KBM-7 (cell line): ENCODE data around the gene PDE10A.
"Not testable (repeated sequence)": the region's sequence is repeated elsewhere in the genome, so short reads cannot be mapped to it uniquely, and the experiment has no call there.

Experiments used
- DNase-seq: peaks from one replicate; pipeline ENCODE4 v3.0.0-alpha.2; 2015
- in situ Hi-C: fragments of 300-500 bp; cut with MboI; formaldehyde crosslinking; loops from 2 replicates; pipeline ENCODE4 v1.14.3; 2020; ENCODE audit warnings: low sequenced_read_pairs, low pct_unique_long_range_greater_than_20kb, mixed read lengths

The PDE10A gene

DNA sequence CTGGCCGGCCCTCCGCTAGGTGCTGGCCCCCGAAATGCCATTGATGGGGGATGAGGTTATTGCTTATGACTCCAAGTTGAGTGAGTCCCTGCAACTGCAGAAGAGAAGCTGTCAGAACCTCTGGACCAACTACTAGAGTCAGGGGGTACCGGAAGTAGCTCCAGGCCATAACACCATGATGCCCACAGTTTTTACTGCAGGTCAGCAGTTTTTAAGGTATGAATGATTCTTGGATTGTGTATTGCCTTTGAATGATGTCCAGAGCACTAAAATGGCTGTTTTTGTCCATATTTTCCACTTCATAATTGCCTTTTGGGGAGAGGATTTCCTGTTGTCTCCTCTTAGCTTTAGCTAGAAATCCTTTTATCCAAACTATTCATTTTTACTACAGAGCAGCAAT, 148.4 kb downstream of the PDE10A start:
- DNase-seq = no peak
- in situ Hi-C loops = no loop called here

DNA sequence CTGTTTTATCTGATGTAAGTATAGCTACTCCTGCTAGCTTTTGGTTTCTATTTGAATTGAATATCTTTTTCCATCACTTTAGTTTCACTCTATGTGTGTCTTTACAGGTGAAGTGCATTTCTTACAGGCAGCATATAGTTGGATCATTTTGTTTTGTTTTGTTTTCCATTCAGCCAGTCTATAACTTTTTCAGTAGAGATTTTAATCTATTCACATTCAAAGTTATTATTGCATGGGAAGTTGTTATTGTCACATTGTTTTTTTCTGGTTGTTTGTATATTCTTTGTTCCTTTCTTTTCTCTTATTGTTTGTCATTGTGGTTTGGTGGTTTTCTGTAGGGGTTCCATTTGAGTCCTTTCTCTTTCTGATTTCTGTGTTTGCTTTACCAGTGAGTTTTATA, 151.2 kb downstream of the PDE10A start:
- in situ Hi-C loops = no loop called here
- DNase-seq = no peak

DNA sequence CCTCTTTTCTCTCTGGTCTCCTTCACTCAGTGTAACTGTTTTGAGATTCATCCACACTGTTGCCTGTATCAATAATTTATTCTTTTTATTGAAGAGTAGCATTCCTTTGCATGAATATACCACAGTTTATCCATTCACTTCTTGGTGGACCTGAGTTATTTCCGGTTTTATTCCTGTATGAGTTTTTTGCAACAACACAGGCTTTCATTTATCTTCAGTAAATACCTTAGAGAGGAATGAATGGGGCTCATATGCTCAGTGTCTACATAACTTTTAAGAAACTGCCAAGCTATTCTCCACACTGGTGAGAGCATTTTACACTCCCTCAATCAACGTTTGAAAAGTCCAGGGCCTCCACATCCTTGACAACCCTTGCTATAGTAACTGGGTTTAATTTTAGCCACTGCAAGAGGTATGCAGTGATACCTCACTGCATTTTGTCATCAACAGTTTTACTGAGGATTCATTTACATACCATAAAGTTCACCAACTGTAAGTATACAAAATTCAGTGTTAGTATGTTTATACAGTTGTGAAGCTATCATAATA, 154.6 kb downstream of the PDE10A start:
- DNase-seq = no peak
- in situ Hi-C loops = no loop called here

DNA sequence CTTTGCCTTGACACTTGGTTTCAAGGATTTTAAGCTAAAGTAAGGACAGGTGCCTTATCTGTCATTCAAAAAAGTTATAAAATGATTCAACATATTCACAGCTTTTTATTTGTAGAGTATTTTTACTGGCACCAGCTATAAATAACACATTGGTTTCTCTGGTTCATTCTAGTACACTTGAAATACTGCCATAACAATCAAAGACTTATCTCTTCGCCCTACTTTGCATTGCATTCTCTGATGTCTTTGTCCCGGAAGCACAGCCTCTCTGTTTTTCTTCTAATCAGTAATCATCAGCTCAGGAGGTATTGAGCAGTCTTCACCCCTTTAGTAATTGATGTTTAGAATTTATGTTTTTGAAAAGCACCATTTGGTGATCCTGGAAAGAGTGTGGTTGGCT, 156.4 kb downstream of the PDE10A start:
- DNase-seq = no peak

DNA sequence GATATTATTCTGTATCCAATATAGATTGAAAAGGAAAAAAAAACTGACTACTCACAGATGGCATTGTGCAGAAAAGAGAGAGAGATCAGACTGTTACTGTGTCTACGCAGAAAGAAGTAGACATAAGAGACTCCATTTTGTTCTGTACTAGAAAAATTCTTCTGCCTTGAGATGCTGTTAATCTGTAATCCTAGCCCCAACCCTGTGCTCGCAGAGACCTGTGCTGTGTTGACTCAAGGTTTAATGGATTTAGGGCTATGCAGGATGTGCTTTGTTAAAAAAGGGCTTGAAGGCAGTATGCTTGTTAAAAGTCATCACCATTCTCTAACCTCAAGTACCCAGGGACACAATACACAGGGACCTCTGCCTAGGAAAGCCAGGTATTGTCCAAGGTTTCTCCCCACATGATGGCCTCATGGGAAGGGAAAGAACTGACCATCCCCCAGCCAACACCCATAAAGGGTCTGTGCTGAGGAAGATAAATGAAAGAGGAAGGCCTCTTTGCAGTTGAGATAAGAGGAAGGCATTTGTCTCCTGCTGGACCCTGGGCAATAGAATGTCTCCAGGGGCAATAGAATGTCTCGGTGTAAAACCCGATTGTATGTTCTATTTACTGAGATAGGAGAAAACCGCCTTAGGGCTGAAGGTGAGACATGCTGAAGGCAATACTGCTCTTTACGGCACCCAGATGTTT, 162.7 kb downstream of the PDE10A start:
- in situ Hi-C loops, DNase-seq: not testable (repeated sequence)

More for the DNA sequence above, 156.4 kb downstream of the PDE10A start:
- in situ Hi-C loops = no loop called here

DNA sequence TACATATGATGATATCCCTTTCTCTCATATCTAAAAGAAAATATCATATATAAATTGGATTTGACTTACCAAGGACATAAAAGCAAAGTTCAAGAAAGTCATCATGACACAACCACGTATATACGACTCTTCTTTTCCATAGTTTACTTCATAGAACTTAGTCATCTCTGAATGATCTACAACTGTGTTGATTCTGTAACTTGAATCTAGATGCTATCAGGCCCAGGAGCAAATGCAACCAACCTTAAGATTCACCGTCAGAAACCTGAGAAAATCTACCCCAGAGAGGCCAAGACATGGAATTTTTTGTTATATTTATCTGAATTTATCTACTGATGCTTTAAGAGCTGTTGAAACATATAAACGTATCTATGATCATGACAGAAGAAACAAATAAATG, 165.6 kb downstream of the PDE10A start:
- in situ Hi-C loops = no loop called here
- DNase-seq = no peak

DNA sequence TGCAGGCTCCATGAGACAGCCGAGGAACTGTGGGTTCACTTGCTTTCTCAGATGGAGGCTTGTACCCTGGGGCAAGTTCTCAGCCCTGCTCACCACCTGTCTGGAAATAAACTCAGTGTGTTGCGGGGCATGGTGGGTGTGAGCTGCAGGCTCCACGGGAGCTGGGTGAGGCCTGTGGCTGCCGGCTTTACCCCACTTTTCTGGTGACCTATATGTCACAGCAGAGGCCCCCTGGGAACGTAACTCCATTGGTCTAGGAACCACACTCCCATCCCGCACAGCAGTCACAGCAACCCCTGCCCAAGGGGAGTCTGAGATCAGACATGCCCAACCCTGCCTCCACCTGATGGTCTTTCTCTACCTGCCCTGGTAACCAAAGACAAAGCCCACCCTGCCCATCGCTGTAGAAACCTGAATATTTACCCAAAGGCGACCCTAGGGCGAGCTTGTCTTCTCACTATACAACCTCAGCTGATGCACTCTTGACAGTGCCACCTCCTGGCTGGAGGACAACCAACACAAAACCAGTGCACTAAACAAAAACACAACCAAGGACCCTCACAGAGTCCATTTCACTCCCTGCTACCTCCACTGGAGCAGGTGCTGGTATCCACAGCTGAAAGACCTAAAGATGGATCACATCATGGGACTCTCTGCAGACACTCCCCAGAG, 174.3 kb downstream of the PDE10A start:
- in situ Hi-C loops = no loop called here
- no peak for DNase-seq

DNA sequence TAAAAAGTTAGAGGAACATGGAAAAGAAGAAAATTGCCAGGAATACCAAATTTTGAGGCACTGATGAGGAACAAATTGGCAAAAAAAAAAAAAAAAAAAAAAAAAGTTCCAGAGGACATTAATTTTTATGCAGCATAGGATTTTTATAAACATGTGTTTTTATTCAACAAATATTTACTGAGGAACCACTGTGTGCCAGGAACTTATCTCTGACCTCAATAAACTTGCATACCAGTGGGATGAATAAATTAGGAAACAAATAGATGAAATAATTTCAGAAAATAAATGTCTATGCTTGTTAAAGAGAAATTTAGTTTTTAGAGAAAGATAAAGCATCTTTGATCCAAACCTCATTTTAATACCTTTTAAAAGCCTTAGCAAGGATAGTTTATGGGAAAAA, 175.1 kb downstream of the PDE10A start:
- no peak for DNase-seq
- in situ Hi-C loops = no loop called here

DNA sequence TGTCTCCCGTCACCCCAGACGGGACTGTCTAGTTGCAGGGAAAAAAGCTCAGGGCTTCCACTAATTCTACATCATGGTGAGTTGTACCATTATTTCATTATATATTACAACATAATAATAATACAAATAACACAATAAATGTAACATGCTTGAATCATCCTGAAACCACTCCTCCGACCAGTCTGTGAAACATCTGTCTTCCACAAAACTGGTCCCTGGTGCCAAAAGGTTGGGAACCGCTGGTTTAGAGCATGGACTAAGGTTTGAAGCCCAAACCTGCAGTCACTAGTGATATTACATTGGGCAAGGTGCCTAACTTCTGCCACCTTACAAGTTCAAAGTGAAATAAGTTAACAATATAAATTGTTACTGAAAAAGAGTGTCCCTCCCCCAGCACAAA, 175.7 kb downstream of the PDE10A start:
- DNase-seq = no peak
- in situ Hi-C loops = no loop called here

DNA sequence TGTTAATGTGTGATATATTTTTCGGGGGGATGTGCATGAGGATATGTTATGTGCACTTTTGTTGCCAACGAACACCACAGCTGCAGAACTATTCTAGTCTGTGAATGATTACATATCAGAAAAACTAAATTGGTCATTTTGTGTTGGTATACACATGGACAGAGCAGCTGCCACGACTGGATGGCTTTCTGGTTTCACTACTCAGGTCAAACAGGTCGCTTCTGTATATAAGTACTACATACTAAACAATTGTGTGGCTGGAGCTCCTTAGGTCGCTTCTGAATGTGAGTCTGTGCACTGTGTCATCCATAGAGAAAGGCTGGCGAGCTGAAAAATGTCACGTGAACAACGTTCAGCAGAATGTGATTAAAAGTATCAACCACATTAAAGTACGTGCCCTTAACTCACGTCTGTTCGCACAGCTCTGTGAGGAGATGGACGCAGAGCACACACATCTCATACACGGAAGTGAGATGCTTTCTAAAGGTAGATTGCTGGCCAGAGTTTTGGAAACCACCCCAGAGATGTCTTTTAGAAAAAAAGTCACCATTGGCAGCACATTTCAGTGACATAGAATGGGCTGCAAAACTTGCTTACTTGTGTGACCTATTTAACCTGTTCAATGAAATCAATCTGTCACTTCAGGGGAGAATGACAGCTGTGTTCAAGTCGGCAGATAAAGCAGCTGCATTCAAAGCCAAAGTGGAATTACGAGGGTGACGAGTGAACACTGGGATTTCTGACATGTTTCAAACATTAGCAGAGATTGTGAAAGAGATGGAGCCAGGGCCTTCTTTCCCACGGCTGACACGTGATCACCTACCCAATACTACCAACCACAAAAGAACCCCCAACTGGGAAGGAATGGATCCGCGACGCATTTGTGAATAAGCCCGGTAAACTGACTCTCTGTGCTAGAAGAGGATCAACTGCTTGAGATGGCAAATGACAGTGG, 176.6 kb downstream of the PDE10A start:
- in situ Hi-C loops = no loop called here
- DNase-seq = no peak

DNA sequence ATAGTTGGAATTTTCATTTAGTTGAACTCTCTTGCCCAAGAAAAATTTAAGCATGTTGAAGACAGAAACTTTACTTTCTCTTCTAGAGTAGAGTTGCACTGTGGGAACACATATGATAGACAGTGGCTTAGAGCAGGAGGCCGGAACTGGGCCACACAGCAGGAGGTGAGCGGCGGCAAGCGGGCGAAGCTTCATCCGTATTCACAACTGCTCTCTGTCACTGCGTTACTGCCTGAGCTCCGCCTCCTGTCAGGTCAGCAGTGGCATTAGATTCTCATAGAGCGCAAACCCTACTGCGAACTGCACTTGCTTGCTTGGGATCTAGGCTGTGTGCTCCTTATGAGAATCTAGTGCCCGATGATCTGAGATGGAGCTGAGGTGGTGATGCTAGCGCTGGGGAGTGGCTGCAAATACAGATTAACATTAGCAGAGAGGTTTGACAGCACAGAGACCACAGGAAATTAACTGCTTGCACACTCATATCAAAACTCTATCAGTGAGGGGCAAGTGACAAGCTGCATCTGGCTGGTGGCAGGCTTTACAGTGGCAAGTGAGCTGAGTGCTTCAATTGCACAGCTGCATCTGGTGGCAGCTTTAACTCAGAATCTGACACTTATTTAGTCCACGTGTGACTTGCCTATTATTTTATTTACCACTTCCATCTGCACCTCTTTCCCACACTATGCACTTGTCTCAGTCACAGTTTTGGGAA, 178.7 kb downstream of the PDE10A start:
- in situ Hi-C loops = no loop called here

DNA sequence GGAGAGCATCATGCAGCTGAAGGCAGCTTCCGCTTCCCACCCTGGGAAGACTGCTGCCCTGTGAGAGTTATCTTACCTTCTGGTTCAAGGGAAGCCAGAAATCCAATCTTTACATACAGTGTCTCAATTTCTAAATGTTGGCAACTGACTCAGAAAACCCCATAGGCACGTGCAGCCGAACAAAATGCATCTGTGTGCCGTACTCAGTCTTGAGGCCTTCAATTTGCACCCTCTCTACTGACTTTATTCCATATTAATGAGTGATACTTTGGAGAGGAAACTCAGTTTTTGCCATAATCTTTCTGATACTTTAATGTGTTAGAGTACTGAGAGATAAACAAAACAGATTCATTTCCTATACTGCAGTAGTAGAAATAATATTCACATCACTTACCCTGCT, 181.1 kb downstream of the PDE10A start:
- DNase-seq = no peak
- in situ Hi-C loops = no loop called here

More for the DNA sequence above, 178.7 kb downstream of the PDE10A start:
- no peak for DNase-seq

DNA sequence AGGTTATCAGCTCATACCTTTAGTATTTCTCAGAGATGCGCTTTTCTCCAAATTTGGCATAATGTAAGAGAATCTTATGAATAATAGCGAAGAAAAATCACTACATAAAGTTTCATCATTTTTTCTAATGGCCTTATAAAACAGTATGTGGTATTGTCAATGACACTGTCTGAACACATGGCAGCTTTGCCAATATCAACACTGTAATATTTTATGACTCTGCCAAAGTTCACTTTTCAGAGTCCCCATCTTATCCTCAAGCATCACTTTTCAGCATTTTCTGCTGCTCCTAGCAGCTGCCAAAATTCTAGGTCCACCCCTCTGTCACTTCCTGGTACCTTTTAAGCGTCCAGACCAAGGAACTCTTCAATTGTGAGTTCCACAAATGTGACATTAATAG, 182.1 kb downstream of the PDE10A start:
- in situ Hi-C loops = no loop called here

DNA sequence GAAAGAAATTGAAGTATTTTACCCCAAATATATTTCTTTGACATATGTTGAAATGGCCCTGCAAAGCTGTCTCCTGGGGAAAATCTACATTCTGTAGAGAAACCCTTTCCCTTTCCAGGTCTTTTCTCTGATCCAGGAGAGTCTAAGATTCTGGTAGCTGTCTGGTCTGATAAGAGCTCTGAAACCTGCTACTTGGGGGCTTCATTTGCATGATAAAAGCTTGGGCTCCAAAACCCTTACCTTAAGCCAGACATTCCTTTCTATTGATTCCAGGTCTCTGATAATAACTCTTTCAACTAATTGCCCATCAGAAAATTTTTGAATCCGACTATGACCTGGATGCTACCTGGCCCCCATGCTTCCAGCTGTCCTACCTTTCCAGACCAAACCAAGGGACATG, 184.5 kb downstream of the PDE10A start:
- DNase-seq = no peak
- in situ Hi-C loops = no loop called here

More for the DNA sequence above, 182.1 kb downstream of the PDE10A start:
- no peak for DNase-seq

DNA sequence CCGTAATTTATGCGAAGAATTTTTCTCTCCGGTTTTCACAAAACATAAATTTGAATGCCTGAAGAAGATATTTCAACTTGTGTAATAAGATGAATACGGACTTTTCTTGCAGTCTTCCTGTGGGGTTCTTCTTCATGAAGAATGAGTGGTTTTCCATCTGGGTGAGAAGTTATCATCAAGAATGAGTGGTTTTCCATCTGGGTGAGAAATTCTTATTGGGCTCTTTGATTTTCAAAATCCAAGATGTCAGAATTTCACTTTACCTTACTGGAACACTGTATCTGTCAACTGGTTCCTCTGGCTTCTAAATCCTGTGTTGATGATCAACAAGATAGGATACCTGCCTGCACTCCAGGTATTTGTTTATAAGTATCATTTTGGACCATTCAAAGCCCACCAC, 193.6 kb downstream of the PDE10A start:
- in situ Hi-C loops = no loop called here
- no peak for DNase-seq

DNA sequence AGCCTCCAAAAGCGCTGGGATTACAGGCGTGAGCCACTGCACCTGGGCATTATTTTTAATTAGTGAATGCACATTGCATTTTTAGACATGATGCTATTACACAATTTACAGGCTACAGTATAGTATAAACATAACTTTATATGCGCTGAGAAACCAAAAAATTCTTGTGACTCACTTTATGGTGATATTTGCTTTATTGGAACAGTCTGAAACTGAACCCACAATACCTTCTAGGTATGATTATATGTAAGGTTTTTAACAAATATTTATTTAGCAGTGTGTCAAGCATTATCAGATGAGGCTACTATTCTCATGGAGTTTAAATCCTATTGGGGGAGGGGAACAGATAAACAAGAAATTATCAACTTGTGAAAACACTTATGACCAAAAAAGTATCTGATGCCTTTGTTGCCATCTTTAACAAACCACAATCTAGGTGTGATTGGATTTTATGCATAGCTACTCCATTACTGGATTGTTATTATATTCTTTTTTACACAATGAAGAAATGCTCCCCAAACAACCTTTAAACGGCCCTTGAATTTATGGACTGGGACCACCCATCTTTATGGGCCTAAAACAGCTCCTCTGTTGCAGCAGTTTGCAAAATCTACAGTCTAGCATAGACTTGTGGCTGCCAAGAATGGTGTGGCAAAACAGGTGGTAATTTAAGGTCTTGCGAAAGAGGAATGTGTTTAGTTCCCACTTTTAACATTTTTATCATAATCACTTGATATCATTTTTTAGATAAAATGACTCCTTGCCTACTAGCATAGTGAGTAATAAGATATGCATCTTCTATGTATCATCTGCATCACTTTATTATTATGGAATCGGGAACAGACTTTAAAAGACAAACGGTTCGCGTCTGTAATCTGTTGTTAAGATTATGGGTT, 194.5 kb downstream of the PDE10A start:
- no peak for DNase-seq
- in situ Hi-C loops = no loop called here

DNA sequence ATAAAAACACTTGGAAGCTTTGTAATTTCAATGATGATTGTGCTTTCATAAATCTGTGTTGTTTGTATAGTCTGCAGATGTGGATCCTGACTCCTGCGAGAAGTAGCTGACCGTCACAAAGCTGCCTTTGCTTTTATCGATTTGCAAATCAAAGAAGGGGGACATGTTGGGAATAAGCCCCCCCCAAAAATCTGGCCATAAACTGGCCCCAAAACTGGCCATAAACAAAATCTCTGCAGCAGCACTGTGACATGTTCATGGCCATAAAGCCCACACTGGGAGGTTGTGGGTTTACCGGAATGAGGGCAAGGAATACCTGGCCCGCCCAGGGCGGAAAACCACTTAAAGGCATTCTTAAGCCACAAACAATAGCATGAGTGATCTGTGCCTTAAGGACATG, 199.5 kb downstream of the PDE10A start:
- in situ Hi-C loops, DNase-seq: not testable (repeated sequence)
